ENCODE data around the gene STIL.

STIL gene

GRCh38 chr1:47224676-47225399 lies 89.1 kb downstream of the STIL start:
- FAIRE-seq, result no peak
- no peak for DNase-seq (ENCODE audit: insufficient read length, low spot score)

DNA sequence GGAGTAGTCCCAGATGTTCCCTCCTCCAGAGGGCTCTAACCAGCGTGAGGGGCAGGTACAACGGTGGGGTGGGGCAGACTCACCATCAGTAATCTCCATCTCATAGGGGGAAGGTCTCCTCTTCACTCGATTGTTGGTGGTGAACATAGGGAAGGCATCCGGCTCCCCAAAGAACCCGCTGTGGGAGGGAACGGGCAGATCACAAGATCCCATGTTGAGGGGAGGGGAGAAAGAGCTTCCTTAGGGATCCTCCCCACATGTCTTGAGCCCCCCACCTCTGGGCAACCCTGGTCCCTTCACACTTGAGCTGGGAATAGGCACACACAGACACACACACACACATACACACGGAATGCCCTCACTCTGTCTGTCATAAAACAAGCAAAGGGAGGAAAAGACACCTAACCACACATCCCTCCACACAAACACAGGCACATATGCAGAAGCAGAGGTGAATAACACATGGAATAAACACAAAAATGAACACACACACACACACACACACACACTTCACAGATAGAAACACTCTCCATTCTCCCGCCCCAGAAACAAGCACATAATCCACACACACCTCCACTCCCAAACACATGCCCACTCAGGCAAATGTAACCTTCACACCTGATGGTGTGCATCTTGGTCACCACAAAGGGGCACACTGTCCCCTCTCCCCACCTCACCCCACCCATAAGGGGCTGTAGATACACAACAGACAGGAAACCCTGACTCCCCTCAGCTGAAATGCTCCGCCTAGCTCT lies 89.8 kb downstream of the STIL start:
- DNase-seq (ENCODE audit: insufficient read length, low spot score) (no peak), FAIRE-seq (no peak)

- no peak for FAIRE-seq
- DNase-seq (ENCODE audit: insufficient read length, low spot score), result no peak
These were observed 90.6 kb downstream of the STIL start for GRCh38 chr1:47223174-47223920.

GRCh38 chr1:47222476-47222875 lies 91.5 kb downstream of the STIL start:
- DNase-seq (ENCODE audit: insufficient read length, low spot score), result no peak
- FAIRE-seq, result no peak

GRCh38 chr1:47219590-47220220 lies 94.2 kb downstream of the STIL start:
- FAIRE-seq (no peak), DNase-seq (ENCODE audit: insufficient read length, low spot score) (no peak)

GRCh38 chr1:47219001-47219400 lies 94.9 kb downstream of the STIL start:
- FAIRE-seq (no peak), DNase-seq (ENCODE audit: insufficient read length, low spot score) (no peak)

DNA sequence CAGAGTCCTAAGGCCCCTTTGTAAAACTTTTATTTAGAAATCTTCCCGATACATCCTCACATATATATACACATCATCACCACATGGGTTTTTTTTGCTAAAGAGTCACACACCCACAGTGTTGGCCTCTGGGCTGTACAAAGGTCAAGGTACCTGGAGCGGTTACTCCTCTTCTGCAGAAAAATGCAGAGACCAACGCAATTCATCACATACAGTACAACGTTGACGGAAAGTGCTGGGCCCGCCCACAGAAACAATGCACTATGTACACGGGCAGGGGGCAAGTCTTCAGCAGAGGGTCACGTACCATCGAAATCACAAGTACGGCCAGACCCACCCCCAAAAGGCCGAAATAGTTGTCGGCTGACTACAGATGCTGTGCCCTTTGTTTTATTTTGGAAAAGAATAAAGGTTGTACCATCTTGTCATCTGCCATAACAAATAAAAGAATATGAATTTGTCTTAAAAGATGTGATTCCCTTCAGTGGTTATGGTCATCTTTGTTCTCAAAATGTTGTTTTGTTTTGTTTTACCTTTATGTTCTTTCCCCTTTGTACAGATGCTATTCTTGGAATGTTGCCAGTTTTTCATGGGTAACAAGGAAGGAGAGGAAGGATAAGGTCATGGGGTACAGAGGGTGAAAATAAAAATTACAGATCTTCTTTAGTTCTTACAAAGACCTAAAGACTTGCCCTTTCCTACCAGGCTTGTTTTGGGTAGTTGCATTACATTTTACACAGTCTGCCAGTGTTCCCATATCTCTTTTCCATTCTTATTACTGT lies 97.5 kb downstream of the STIL start:
- no peak for DNase-seq (ENCODE audit: insufficient read length, low spot score)
- FAIRE-seq, result no peak

DNA sequence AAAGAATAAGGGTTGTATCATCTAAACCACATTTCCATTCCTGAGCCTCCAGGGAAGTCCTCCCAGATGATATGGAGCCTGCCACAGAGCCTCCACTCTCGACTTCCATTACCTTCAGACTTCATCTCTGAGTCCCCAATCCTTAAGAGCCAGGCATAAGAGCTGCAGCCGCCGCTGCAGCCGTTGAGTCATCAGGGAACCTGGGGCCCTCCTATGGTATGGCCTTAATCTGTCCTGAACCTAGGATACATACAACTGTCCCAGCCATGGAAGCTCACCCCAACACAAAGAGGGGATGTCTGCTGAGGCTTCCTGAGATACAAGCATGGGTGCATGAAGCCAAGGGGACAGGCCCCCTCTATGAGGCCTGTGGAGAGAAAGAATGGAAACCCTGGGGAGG lies 98.2 kb downstream of the STIL start:
- FAIRE-seq, result no peak
- no peak for DNase-seq (ENCODE audit: insufficient read length, low spot score)

DNA sequence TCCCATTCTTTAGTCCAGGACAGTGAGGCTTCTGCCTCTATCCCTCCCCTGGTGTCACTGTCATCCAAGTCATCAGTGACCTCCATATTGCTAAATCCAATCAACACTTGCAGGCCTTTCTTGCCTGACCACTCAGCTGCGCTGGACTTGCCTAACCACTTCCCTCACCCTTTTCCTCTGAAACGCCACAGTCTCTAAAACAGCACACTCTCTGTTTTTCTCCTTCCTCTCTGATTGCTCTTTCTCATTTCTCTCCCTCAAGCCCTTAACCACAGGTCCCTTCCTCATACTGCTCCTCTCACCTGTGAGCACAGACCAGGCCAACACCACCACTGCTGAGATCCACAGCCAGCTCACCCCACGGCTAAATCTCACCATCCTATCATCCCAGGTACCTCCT lies 99.4 kb downstream of the STIL start:
- DNase-seq (ENCODE audit: insufficient read length, low spot score) (no peak), FAIRE-seq (no peak)

- FAIRE-seq (no peak), DNase-seq (ENCODE audit: insufficient read length, low spot score) (no peak)
These were observed 100.5 kb downstream of the STIL start for GRCh38 chr1:47213230-47213963.

DNA sequence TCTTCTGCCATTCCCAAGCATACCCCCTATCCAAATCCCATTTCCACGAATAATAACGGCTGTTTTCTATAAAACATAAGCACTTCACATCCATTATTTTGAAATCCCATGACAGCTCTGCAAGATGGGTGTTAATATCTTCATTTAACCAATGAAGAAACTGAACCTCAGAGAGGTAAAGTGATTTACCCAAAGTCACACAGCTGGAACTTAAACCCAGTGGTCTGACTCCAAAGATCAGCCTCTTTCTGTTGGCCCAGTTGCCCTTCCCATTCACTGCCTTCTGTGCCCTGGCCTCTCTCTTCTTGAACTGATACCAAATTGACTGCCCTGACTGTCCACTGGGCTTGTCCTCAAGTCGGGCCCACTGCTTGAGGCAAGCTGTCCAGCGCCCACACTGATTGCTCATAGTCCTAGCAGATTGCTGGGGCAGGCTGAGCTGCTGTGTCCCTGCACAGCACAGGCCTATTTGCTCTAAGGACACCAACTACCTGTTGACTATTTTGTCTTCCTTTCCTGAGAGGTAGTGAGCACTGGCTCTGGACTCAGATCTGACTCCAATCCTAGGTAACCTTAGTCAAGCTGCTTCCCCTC lies 101.2 kb downstream of the STIL start:
- DNase-seq (ENCODE audit: insufficient read length, low spot score) (no peak), FAIRE-seq (no peak)

- FAIRE-seq, result no peak
- no peak for DNase-seq (ENCODE audit: insufficient read length, low spot score)
These were observed 102.1 kb downstream of the STIL start for GRCh38 chr1:47211796-47212269.

DNA sequence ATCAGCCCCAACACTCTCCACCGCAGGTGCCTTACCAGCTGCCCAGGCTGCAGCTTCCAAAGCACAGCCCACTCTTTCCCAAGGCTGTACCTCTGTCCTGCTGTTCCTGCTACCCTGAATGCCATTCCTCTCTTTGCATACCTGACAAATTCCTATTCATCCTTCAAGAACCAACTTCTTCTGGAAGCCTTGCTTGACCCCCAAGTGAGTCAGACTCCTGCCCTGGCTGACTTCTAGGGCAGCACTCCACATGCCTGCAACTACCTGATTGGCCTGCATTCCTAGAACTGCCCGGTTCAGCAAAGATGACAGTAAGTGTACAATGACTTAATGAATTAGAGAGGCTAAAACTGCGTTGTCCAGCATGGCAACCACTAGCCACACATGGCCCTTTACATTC lies 103.3 kb downstream of the STIL start:
- DNase-seq (ENCODE audit: insufficient read length, low spot score), result no peak
- no peak for FAIRE-seq

GRCh38 chr1:47209725-47210325 lies 104.1 kb downstream of the STIL start:
- FAIRE-seq (no peak), DNase-seq (ENCODE audit: insufficient read length, low spot score) (no peak)

DNA sequence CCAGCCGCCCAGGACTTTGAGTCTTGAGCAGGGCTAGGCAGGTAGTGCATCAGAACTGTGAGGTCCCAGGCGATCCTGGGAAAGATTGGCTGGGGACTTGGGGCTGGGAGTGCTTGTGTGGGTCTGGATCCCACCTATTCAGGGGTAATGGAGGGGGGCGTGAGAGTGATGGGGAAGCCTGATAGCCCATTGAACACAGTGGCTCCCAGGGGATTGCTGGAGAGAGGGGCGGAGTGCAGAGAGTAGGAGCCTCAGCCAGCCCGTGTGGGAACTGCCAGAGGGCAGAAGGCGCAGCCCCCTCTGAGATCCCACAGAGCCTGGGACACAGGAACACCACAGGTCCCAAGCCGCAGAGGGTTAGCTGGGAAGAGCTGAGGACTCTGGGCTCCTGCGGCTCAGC lies 104.9 kb downstream of the STIL start:
- no peak for FAIRE-seq
- no peak for DNase-seq (ENCODE audit: insufficient read length, low spot score)

DNA sequence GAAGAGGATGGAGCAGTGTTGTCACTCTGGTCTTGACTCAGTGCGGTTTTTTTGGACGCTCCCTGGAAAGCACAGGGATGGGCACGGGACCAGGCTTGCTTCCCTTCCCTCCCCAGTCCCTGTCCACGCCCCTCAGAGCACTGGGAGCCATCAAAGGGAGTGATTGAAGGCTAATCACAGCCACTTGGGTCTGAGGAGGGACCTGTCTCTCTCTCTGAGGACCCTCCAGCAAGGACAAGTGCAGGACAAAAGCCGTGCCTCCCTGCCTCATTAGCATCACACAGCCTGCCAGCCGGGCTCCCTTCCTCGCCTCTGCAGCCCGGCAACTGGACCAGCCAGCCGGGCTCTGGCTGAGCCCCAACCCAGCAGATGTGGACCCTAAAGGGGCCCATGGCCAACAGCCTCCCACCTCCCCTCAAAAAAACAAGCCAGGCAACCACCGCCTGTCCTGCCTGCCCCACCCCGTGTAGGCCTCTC lies 105.5 kb downstream of the STIL start:
- DNase-seq (ENCODE audit: insufficient read length, low spot score) (no peak), FAIRE-seq (no peak)

DNA sequence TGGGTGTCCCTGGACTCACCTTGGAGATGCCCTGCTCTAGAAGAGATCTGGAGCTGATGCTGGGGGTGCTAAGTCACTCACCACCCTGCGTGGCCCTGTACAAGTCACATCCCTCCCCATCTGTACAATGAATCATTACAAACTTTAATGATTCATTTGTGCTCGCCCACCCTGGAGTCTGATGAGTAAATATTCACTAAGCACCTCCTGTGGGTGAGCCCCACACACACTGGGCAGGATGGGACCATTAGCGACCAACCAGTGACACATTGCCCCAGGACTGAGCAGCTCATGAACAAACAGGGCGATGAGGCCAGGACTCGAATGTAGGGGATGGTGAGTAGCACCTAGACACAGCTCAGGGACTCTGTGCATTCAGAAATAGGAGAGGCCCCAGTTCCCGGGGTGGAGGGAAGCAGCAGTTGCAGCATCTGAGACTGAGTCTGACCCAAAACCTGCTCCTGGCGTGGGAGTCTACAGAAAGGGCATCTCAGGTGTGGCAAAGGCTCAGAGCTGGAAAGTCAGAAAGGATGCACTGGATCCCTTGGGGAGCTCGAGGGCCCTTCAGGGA lies 106.1 kb downstream of the STIL start:
- no peak for DNase-seq (ENCODE audit: insufficient read length, low spot score)
- no peak for FAIRE-seq

DNA sequence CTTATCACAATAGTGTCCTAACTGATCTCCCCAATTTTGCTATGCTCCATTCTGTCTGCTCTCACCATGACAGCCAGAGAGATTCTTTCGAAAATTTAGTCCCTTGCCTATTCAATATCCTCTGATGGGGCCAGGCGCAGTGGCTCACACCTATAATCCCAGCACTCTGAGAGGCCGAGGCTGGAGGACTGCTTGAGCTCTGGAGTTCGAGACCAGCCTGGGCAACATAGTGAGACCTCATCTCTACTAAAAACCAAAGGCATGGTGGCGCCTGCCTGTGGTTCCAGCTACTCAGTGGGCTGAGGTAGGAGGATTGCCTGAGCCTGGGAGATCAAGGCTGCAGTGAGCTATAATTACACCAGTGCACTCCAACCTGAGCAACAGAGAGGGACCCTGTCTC lies 108.0 kb downstream of the STIL start:
- FAIRE-seq (no peak), DNase-seq (ENCODE audit: insufficient read length, low spot score) (no peak)

Data from GM19239 (cell line).